CD4-positive, alpha-beta T cell treated with Interleukin-21 for 1 hour (primary cell): ENCODE data around the gene UGGT2.
"Not testable (repeated sequence)": the region's sequence is repeated elsewhere in the genome, so short reads cannot be mapped to it uniquely, and the experiment has no call there.

Experiments
- DNase-seq: peaks from one replicate; pipeline ENCODE4 v3.0.0-alpha.2; 2020

Gene UGGT2

DNA sequence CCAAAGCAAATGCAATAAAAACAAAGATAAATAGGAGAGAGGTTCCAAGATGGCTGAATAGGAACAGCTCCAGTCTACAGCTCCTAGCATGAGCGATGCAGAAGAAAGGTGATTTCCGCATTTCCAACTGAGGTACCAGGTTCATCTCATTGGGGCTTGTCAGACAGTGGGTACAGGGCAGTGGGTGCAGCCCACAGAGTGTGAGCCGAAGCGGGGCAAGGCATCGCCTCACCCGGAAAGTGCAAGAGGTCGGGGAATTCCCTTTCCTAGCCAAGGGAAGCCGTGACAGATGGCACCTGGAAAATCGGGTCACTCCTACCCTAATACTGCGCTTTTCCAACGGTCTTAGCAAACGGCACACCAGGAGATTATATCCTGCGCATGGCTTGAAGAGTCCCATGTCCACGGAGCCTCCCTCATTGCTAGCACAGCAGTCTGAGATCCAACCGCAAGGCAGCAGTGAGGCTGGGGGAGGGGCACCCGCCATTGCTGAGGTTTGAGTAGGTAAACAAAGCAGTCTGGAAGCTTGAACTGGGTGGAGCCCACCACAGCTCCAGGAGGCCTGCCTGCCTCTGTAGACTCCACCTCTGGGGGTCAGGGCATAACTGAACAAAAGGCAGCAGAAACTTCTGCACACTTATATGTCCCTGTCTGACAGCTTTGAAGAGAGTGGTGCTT, 6.6 kb downstream of the UGGT2 start:
- DNase-seq: not testable (repeated sequence)

- DNase-seq: no peak
Observed at GRCh38 chr13:96044238-96044637, 9.0 kb downstream of the UGGT2 start.

DNA sequence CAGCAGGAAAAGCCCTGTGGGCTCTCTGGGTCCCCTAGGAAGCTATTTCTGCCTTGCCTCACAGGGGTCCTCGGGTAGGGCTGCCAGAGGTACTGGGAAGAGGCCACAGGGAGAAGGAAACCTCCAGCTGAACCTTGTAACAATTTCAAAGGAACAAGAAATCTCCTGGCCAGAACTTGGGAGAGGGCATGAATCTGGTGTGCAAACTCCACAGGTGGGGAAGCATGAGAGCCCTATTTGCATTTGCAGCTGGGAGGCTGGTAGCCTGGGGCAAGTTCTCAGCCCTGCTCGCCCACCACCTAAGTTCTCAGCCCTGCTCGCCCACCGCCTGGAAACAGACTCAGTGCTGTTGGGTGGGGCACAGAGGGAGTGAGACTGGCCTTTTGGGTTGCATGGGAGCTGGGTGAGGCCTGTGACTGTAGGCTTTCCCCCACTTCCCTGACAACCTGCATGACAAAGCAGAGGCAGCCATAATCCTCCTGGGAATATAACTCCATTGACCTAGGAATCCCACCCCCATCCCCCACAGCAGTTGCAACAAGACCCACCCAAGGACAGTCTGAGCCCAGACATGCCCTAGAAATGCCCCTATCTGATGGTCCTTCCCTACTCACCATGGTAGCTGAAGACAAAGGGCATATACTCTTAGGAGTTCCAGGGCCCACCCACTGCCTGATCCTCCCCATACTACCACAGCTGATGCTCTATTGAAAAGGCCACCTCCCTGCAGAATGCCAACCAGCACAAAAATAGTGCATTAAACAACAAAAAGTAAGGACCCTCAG, 11.7 kb downstream of the UGGT2 start:
- no peak for DNase-seq

GRCh38 chr13:96036515-96036914, 16.7 kb downstream of the UGGT2 start:
- no peak for DNase-seq

- no peak for DNase-seq
Observed at GRCh38 chr13:96034662-96035061, 18.5 kb downstream of the UGGT2 start.

DNA sequence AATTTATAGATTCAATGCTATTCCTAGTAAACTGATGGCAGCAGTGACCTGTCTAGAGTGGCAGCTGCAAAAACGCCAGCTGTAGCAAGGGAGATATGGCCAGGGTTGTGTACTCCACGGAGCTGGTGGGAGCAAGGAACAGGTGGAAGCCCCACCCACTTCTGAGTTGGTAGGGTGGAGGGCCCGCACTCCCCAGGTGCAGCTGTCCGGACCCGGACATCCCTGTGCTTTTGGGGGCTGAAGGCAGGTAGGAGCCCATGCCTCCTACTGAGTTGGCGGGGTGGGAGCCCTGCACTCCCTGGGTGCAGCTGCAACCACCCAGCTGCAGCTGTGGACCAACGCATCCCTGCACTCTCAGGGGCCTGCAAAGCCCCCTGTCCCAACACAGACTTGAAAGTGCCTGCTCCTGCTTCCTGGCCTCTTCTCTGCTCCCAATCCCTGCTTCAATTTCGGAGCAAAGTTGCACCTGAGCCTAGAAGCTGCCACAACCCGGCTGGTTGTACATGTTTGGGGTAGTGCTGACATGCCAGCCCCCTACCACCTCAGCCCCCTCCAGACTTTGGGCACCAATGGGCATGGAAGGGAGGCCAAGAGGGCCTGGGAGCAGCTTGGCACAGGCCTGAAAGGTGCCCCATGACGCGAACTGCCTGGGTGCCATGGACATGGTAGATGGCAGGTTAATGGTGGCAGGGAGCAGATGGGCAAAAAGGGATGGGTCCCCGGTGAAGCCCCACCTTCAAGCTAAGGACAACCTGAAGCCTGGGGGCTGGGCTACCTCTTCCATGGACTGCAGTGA, 19.8 kb downstream of the UGGT2 start:
- no peak for DNase-seq

GRCh38 chr13:96032717-96033116, 20.5 kb downstream of the UGGT2 start:
- DNase-seq: no peak

DNA sequence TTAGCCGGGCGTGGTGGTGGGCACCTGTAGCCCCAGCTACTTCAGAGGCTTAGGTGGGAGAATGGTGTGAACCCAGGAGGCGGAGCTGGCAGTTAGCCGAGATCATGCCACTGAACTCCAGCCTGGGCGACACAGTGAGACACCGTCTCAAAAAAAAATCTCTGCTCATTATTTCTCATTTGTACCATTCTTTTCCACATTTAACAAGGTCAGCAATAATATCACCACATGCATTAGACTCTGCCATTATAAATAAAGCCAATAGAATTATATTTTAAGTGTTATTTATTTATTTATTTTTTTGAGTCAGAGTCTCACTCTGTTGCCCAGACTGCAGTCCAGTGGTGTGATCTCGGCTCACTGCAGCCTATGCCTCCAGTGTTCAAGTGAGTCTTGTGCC, 24.2 kb downstream of the UGGT2 start:
- DNase-seq: no peak

DNA sequence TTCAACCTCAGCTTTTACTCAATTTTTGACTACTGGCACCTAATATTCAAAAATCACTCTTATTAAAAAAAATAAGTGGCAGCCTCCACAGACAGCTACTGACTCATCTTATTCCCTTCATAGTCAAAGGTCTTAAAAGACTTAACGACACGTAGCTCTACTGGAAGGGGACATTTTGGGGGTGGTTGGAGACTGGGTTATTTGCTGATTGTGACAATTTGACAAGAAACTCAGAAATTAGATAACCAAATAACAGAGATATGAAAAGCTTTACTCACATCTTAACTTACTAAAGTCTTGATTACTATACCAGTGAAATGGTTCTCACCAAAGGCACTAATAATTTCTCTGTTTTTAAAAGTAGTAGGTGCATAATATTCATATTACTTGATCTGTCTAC, 25.7 kb downstream of the UGGT2 start:
- DNase-seq: no peak

- no peak for DNase-seq
Observed at GRCh38 chr13:96025283-96025682, 27.9 kb downstream of the UGGT2 start.

GRCh38 chr13:96020931-96021330, 32.3 kb downstream of the UGGT2 start:
- DNase-seq: no peak

- DNase-seq: no peak
Observed at GRCh38 chr13:96020155-96020575, 33.0 kb downstream of the UGGT2 start.

GRCh38 chr13:96018135-96018534, 35.1 kb downstream of the UGGT2 start:
- no peak for DNase-seq

GRCh38 chr13:96011291-96011872, 41.8 kb downstream of the UGGT2 start:
- DNase-seq: no peak

GRCh38 chr13:96003304-96003703, 49.9 kb downstream of the UGGT2 start:
- no peak for DNase-seq

DNA sequence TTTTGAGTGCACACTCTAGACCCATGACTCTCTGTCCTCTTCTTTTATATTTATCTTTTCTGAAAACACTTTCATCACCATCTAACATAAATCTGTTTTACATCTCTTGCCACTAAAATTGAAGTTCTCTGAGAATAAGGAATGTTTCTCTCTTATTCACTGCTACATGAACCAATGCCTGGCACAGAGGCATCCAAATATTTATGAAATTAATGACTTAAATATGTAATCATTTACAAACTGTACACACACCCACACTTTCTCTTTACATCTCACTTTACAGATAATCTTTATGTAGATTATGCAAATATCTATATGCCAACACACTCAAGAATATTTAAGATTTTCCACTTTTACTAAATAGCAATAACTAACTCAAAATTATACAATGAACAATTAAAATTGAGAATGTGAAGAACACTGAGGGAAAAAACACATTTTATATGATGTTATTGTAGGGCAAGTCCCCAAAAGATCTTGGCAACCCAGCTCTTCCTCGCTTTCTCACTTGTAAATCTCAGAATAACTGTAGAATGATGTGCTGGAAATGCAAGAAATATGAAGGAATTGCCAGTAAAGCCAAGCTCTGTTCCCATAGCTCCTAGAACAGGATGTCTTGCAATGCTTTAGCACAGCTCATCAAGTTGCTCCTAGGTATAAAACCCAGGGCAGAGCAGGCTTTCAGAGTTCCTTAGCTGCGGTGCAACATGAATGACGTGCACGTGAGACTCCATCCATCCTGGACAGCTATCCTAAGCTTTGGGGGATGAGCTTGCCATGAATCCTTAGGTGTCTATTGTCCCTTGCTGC, 50.7 kb downstream of the UGGT2 start:
- no peak for DNase-seq

GRCh38 chr13:96000069-96000468, 53.1 kb downstream of the UGGT2 start:
- DNase-seq: no peak

GRCh38 chr13:95987841-95988240, 65.4 kb downstream of the UGGT2 start:
- DNase-seq: no peak

DNA sequence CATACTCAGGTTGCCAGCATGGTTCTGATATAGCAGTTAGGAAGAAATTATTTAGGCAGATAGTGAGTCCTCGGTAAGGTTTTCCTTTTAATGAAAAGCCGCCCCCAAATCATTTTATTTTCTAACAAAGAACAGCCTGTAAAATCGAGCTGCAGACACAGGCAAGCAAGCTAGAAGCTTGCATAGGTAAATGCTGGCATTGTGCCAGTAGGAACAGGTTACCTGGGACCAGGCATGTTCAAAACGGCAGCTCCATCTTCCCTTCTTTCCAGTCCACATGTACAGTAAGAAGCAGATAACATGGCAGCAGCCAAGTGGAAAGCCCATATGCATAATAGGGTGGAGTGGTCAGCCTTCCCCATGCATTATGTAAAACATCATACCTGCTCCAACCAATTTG, 71.1 kb downstream of the UGGT2 start:
- DNase-seq: no peak

DNA sequence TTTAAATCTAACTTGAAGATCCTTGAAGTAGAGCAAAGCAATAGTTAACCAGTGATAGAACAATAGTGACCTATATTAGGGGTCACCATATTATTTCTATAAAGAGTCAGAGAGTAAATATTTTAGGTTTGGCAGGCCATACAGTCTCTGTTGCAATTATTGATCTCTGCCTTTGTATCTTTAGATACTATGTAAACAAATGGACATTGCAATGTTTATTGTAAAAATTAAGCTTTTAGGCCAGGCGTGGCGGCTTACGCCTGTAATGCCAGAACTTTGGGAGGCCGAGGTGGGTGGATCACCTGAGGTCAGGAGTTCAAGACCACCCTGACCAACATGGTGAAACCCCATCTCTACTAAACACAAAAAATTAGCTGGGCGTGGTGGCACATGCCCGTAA, 80.5 kb downstream of the UGGT2 start:
- not testable (repeated sequence) for DNase-seq

DNA sequence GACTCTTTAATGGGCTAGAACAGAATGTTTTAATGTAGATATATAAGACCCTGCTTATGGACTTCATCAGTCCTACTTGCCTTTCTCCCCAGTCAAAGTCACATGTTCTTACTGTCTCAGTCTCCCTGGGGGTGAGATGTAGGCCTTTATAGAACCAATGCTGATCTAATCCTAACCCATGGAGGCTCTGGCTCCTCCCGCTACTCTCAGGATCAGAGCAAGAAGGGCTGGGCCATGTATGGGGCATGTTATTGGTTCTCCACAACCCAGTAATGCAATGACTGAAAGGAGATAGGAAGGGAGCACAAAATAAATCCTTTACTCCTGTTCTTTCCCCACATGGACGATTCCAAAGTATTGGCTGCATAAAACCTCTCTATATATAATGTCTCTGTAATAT, 82.3 kb downstream of the UGGT2 start:
- DNase-seq: no peak

DNA sequence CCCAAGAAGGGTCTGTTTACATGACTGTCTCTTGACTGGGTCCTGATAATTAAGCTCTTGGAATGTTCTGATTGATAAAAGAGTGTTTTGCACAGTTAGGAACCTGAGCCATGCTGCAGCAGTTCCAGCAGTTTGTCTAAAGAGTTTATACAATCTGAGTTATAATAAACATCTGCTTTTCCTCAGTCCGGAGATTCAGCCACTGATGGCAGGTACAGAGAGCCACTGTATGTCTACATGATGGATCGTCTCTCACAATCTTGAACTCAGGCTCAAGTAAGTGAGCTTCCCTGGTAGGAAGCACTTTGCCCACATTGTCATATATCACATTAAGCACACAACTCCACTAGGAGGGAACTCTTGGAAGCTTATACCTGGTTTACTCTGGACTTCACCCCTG, 84.3 kb downstream of the UGGT2 start:
- DNase-seq: no peak

DNA sequence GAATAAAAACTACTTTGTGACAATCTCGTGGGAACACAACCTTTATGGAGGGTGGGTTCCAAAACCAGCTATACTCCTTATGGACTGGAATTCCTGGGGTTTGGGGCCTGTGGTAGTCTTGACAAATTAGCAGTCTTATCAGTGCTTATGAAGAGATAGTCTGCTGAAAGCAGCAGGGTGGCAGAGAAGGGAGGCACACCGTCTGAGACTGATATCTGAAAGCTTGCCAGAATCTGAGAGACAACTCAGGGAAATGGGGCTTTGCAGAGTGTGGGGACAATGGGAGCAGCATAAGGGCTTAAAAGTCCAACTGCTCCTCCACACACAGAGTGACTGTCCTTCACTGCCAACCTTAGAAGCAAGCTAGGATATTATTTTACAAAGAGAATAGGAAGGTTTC, 95.9 kb downstream of the UGGT2 start:
- no peak for DNase-seq
